ENCODE results near the gene GPC5.
"Not testable (repeated sequence)": the region's sequence is repeated elsewhere in the genome, so short reads cannot be mapped to it uniquely, and the experiment has no call there.

Gene GPC5

GRCh38 chr13:91878491-91878890 is 480.1 kb downstream of the GPC5 start:
- no peak for DNase-seq (ENCODE audit: low read depth in 2 of 2)

- DNase-seq (ENCODE audit: low read depth in 2 of 2), result no peak
Measured at GRCh38 chr13:91879360-91879759, 480.9 kb downstream of the GPC5 start.

- no peak for DNase-seq (ENCODE audit: low read depth in 2 of 2)
Measured at GRCh38 chr13:91882918-91883317, 484.5 kb downstream of the GPC5 start.

GRCh38 chr13:91889641-91890040 is 491.2 kb downstream of the GPC5 start:
- no peak for DNase-seq (ENCODE audit: low read depth in 2 of 2)

GRCh38 chr13:91891141-91891540 is 492.7 kb downstream of the GPC5 start:
- DNase-seq (ENCODE audit: low read depth in 2 of 2), result no peak

DNA sequence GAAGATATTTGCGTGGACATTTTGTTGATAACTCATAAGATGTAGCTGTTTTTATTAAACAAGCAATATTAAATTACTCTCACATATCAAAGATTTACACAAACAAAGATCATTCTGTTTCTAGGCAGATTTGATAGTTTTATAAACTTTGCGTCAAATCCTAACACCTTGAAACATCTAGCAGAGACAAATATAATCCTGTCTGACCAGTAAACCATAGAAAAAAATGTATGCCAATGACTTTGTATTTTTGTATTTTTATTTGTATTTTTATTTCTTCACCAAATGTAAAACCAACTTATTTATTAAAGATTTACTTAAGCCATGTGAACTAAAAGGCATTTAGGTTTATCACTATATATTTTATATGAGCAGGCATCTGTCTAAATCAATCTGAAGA is 494.6 kb downstream of the GPC5 start:
- DNase-seq (ENCODE audit: low read depth in 2 of 2), result no peak

GRCh38 chr13:91894316-91894715 is 495.9 kb downstream of the GPC5 start:
- no peak for DNase-seq (ENCODE audit: low read depth in 2 of 2)

- no peak for DNase-seq (ENCODE audit: low read depth in 2 of 2)
Measured at GRCh38 chr13:91896547-91896946, 498.1 kb downstream of the GPC5 start.

GRCh38 chr13:91898986-91899385 is 500.6 kb downstream of the GPC5 start:
- not testable (repeated sequence) for DNase-seq (ENCODE audit: low read depth in 2 of 2)

DNA sequence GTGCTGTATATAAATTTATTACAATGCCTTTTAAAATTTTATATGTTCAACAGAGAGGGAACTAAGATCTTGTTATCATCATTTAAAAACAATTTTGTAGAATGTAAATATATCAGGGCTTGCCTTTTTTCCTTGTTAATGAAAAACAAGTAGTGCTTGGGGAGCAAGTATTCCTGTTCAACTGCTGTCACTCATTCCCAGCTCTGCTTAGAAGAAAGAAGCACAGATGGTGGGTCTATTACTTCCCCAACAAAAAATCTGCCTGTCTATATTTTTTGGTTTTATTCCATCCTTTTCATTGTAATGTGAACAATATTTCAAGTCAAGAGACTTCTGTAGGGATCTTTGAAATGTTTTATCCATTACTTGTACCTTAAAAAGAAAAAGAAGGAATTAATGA is 503.9 kb downstream of the GPC5 start:
- no peak for DNase-seq (ENCODE audit: low read depth in 2 of 2)

DNA sequence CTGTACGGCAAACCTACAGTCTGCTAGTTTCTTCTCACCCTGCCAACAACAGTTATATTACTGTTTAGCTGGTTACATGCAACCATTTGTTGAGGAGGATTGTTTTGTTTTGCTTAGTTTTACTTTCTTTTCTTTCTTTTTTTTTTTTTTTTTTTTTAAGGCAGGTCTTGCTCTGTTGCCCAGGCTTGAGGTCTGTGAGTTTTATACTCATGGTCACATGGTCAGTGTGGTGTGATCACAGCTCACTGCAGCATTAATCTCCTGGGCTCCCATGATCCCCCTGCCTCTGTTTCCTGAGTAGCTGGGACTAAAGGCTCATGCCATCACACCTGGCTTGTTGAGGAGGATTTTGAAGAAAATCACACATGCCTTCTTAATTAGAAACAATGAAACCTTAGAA is 505.6 kb downstream of the GPC5 start:
- DNase-seq (ENCODE audit: low read depth in 2 of 2), result no peak

DNA sequence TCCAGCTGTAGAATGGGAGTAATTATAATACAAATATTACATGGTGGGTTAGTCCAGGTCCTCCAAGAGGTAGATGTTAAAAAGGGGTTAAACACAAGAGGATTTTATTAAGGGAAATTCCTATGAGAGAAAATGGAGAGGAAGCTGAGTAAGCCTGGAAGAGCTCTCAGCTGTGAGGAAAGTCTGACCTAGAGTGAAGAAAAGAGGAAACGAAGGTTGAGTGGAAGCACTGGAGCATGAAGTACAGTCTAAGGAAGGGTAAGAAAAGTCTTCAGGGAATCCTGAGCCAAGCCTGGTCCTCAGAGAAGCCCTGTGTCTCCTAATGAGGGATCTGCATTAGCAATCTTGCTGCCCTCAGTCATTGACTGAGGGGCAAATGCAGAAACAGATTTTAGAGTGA is 506.2 kb downstream of the GPC5 start:
- no peak for DNase-seq (ENCODE audit: low read depth in 2 of 2)

- no peak for DNase-seq (ENCODE audit: low read depth in 2 of 2)
Measured at GRCh38 chr13:91907398-91907797, 509.0 kb downstream of the GPC5 start.

DNA sequence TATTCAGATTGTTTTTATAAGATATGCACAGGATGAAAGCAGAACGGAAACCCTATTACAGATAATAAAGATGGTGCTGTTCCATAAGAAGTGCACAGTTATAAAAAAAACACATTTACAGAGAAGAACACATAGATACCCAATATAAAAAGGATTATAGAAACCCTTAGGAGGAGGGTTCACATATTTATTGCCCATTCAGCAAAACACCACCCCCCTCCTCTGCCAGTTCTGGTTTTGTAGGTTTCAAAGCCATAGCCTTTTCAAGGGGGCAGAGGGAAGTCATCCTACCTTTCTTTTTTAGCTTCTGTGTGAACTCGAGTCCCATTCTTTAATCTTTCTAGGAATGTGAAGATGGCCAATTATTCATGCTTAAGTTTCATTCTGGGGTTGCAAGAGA is 511.2 kb downstream of the GPC5 start:
- no peak for DNase-seq (ENCODE audit: low read depth in 2 of 2)

DNA sequence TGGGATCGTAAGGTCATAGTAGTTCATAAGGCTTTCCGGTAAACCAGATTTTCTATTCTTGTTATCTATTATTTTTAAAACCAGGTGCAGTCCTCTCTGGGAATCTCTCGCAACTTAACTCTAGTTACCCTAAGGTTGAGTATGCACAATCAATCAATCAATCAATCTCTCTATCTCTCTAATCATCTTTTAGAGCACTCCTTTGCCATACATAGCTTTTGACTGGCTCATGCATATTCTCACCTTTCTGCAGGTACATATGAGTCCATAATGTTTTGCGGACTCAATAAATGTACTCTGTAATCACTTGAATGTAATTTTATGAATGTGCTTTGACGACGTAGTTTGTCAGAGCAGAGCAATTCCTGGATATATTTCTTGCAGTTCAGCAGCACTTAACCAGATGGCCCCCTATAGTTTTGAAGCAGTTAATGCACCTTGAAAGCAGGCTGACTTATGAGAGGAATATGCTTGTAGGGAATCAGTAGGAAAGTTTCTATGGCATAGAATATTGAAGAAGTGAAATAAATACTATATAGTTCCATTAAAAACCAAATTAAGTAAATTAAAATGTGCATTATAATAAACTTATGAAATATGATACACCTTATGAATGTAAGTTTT is 524.7 kb downstream of the GPC5 start:
- DNase-seq (ENCODE audit: low read depth in 2 of 2), result no peak

DNA sequence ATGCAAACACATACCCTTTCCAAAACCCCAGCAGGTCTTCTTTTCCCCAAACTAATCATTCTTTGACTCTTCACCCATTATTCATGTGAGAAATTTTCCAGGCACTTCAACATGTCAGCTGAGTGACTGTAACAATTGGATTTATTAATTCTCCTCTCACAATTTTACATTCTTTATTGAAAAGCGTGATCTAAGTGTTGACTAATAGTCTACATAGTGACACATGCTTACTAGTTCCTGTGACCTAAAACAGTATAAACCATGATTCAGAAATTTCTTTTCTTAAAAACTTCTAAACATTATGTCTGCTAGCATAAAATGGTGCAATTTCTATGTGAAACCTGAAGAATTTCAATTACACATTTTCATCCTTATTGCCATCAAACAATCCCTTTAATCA is 532.3 kb downstream of the GPC5 start:
- DNase-seq (ENCODE audit: low read depth in 2 of 2), result no peak

GRCh38 chr13:91934354-91934753 is 535.9 kb downstream of the GPC5 start:
- no peak for DNase-seq (ENCODE audit: low read depth in 2 of 2)

DNA sequence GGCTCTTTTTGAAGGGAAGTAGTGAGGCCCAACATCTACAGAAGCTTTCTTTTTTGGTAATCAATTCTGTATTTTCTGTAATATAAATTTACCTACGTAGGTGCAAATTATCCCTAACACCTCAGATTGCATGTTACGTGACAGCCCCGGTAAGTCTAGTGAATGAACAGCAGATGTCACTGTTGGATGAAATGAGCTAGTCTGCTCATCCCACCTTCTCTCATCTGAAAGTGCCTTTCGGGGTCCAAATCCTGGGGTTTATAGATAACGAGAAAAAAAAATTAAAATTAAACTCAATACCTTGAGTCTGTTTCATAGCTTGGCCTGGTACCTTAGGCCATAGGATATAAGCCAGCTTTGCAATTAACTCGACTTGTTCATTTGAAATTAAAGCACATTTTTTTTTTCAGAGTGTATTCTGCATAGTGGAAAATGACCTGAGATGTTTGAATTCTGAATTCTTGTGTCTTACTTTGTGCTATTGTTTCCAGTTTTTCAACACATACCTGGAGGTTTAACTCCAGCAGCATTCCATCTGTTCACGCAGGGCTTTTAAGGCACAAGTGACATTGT is 548.2 kb downstream of the GPC5 start:
- DNase-seq (ENCODE audit: low read depth in 2 of 2), result no peak

GRCh38 chr13:91948736-91949135 is 550.3 kb downstream of the GPC5 start:
- DNase-seq (ENCODE audit: low read depth in 2 of 2), result no peak

DNA sequence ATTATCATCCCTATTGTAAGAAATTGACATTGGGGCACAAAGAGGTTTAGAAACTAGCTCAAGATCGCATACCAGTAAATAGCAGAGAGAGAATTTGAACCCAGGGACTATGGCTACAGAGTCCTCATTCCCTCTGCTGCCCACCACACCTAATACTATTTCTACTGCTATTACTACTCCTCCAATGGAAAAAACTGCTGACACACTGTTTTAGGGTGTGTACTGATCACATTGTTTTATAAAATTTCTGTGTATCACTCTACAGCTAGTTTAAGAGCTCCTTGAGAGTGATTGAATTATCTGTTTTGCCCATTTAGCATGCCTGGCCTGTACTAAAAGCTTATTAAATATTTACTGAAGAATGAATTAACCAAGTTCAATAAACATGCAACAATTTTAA is 552.4 kb downstream of the GPC5 start:
- no peak for DNase-seq (ENCODE audit: low read depth in 2 of 2)

DNA sequence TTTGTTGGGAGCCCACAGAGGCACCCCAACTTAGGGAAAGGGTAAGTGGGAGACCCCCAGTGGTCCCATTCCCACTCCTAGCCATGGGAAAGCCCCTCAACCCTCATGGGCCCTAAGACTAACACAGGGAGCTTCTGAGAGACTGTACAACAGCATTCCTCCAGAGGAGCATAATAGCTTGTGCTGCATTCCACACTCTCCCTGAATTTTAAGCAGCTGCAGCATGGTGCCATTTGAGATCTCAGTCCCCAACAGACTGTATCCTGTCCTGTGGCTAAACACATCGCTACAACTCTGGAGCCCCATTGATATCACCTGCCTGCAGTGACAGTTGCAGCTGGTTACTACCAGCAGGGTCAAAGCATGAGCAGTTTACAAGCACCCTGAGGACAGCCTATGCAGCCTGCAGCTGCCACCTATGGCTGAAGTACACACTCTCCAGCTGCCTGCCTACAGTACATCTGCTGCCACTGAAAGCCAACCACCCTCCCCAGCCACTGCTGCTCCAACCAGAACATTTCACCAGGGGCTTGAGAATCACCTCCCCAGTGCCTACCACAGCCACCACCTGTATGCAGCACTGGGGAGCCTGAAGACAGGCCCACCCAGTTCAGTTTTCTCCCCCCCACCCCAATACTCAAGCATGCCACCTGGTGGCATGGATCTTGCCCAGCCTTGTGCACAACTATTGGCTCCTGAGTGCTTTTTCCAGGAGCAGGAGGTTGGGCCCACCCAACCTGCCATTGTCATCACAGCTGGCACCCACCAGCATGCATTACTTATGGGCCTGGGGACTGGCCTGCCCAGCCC is 557.3 kb downstream of the GPC5 start:
- no peak for DNase-seq (ENCODE audit: low read depth in 2 of 2)

DNA sequence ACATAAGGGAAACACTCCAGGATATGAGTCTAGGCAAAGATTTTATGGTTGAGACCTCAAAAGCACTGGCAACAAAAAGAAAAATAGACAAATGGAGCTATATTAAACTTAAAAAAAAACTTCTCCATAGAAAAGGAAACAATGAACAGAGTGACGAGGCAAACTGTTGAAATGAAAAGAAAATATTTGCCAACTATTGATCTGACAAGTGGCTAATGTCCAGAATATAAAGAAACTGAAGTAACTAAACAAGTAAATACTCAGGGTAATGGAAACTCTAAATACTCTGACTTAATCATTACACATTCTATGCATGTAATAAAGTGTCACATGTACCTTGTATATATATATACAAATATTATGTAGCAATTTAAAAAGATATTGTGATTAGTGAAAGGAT is 562.5 kb downstream of the GPC5 start:
- no peak for DNase-seq (ENCODE audit: low read depth in 2 of 2)

GRCh38 chr13:91962946-91963345 is 564.5 kb downstream of the GPC5 start:
- DNase-seq (ENCODE audit: low read depth in 2 of 2), result no peak
